Epithelial cell of esophagus (primary cell): ENCODE measurements around the gene SLC22A4.

ENCODE experiments used
- DNase-seq: peaks from one replicate; pipeline ENCODE4 v3.0.0; 2010; ENCODE audit warnings: low read depth
- H3K4me3 ChIP-seq: 2 replicates; pipeline ENCODE4 v1.5.1; 2011; ENCODE audit warnings: mild to moderate bottlenecking, low read length, control low read depth
- CTCF ChIP-seq: IDR thresholded peaks from 2 replicates; pipeline ENCODE4 v1.5.1; 2011; ENCODE audit warnings: low read depth, mild to moderate bottlenecking, low read length, control low read depth, inconsistent platforms; ENCODE audit not compliant: insufficient read depth; ENCODE audit errors: missing control alignments

The SLC22A4 gene

GRCh38 chr5:132355140-132355765 lies 61.1 kb downstream of the SLC22A4 start:
- no peak for DNase-seq

GRCh38 chr5:132358775-132359174 lies 64.6 kb downstream of the SLC22A4 start:
- no peak overlapping the region for H3K4me3 ChIP-seq
- no peak for TF ChIP-seq CTCF
- DNase-seq, result no peak

More at GRCh38 chr5:132355140-132355765, 61.1 kb downstream of the SLC22A4 start:
- no peak for TF ChIP-seq CTCF
- H3K4me3 ChIP-seq, result no peak overlapping the region

GRCh38 chr5:132362086-132362485 lies 67.9 kb downstream of the SLC22A4 start:
- no peak for TF ChIP-seq CTCF
- DNase-seq, result peak; percentile 90
- H3K4me3 ChIP-seq, result no peak overlapping the region

- DNase-seq, result peak; percentile 98
- TF ChIP-seq CTCF, result no peak
- H3K4me3 ChIP-seq, result no peak overlapping the region
Observed at GRCh38 chr5:132363431-132364112, 69.4 kb downstream of the SLC22A4 start.

GRCh38 chr5:132364319-132364718 lies 70.1 kb downstream of the SLC22A4 start:
- DNase-seq, result peak; percentile 95
- H3K4me3 ChIP-seq, result no peak overlapping the region
- TF ChIP-seq CTCF, result no peak

- TF ChIP-seq CTCF, result no peak
- DNase-seq, result peak; percentile 86
- no peak overlapping the region for H3K4me3 ChIP-seq
Observed at GRCh38 chr5:132365213-132365612, 71.0 kb downstream of the SLC22A4 start.
